RCC 7860 (cell line): ENCODE measurements around the gene GLB1L2.

ENCODE experiments used
- DNase-seq: peaks from one replicate; pipeline ENCODE4 v3.0.0-alpha.2; 2015; ENCODE audit warnings: low spot score
- FAIRE-seq: peaks from 2 replicates; lab custom pipeline; 2012; peaks lifted over from hg19 to GRCh38; lab: Jason Lieb, UNC

Gene GLB1L2

GRCh38 chr11:134346101-134346975 is 14.6 kb downstream of the GLB1L2 start:
- no peak for FAIRE-seq
- DNase-seq, result no peak

- DNase-seq, result no peak
- no peak for FAIRE-seq
Observed at GRCh38 chr11:134346976-134347350, 15.2 kb downstream of the GLB1L2 start.

DNA sequence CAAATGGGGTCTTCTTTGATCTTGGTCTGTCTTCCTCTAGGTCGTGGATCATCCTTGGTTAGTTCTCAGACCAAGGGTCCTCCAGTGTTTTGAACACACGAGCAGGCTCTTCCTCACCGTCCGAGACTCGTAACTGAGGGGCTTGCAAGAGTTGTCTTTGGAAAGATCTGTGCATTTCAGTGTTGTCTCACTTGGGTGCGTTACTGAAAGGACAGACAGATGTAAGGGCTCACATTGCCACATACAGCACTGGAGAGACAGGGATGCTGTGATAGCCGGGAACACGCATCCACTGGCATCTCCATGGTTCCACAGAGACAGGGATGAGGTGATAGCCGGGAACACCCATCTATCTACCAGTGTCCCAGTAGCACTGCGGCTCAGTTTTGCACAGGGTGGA is 15.7 kb downstream of the GLB1L2 start:
- DNase-seq (no peak), FAIRE-seq (no peak)

DNA sequence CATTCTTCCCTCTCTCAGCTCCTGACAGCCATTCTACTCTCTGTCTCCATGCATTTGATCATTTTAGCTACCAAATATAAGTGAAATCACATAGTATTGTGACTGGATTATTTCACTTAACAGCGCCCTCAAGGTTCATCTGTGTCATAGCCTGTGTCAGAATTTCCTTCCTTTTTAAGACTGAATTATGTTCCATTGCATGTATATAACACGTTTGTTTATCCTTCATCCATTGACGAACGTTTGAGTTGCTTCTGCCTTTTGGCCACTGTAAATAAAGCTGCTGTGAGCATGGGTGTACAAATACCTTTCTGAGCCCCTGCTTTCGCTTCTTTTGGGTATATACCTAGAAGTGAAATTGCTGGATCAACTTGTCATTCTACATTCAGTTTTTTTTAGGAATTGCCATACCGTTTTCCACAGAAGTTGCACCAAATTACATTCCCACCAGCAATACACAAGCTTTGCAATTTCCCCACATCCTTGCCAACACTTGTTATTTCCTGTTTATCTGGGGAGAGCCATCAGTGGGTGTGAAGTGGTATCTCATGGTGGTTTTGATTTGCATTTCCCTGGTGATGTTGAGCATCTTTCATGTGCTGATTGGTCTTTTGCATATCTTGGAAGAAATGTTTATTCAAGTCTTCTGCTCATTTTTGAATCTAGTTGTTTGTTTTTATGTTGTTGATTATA is 17.5 kb downstream of the GLB1L2 start:
- no peak for DNase-seq
- FAIRE-seq, result no peak

- DNase-seq, result no peak
- no peak for FAIRE-seq
Observed at GRCh38 chr11:134349802-134350355, 18.1 kb downstream of the GLB1L2 start.

- DNase-seq (no peak), FAIRE-seq (no peak)
Observed at GRCh38 chr11:134350381-134350780, 18.6 kb downstream of the GLB1L2 start.

- no peak for DNase-seq
- FAIRE-seq, result no peak
Observed at GRCh38 chr11:134352111-134352510, 20.3 kb downstream of the GLB1L2 start.

- FAIRE-seq, result no peak
- no peak for DNase-seq
Observed at GRCh38 chr11:134355136-134355535, 23.3 kb downstream of the GLB1L2 start.

DNA sequence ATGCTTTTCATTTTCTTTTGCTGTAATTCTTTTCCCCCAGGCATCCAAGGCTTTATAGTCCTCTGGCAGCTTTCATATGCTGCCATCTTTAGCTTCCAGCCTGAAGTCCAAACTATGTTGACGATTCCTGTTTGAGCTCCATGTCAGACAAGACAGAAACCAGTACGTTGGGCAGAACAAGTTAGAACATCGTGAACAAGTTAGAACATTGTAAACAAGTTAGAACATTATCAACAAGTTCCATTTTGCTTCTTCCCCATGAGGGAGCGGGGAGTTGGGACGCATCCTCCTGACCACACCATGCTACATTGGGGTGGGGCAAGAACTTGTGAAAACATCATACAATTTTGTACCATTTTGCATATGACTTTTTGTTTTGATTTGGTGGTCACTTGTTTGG is 23.9 kb downstream of the GLB1L2 start:
- DNase-seq (no peak), FAIRE-seq (no peak)

DNA sequence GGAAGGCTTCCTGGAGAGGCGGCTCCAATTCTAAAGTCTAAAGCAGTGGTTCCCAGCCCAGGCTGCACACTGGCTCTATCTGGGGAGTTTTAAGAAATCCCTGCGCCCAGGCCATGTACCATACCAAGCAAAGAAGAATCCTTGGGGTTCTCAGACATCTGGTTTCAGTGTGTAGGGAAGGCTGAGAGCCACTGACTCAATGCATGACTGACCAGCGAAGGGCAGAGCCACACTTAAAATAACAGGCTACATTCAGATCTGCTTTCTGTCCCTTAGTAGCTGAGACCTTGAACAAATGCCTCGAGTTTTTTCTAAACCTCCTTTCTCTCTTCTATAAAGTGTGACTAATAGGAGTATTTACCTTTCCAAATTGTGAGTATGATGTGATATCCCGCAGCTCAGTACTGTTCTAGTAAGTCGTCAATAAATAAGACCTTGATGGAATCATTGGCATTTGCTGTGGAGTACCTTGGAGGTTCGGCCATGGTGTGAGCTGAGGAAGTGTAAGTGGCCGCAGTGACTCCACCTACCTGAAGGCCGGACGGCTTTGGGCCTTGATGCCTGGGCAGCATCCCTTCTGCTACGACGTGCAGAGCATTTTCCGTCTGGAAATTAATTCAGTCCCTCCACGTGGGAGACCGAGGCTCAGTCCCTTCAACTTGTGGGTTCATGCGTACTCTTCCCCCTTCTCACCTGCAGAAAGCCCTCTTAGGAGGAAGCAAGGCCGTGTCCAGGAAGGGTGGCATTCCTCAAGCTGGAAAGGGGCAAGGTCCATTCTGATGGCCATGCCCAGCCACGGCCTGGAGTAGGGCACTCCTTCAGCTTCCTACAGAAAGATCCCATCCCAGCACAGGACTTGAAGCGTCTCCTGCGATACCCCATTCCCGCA is 25.1 kb downstream of the GLB1L2 start:
- DNase-seq (no peak), FAIRE-seq (no peak)

- DNase-seq, result no peak
- FAIRE-seq, result no peak
Observed at GRCh38 chr11:134357545-134357839, 25.7 kb downstream of the GLB1L2 start.

- DNase-seq (no peak), FAIRE-seq (no peak)
Observed at GRCh38 chr11:134358165-134358855, 26.5 kb downstream of the GLB1L2 start.

DNA sequence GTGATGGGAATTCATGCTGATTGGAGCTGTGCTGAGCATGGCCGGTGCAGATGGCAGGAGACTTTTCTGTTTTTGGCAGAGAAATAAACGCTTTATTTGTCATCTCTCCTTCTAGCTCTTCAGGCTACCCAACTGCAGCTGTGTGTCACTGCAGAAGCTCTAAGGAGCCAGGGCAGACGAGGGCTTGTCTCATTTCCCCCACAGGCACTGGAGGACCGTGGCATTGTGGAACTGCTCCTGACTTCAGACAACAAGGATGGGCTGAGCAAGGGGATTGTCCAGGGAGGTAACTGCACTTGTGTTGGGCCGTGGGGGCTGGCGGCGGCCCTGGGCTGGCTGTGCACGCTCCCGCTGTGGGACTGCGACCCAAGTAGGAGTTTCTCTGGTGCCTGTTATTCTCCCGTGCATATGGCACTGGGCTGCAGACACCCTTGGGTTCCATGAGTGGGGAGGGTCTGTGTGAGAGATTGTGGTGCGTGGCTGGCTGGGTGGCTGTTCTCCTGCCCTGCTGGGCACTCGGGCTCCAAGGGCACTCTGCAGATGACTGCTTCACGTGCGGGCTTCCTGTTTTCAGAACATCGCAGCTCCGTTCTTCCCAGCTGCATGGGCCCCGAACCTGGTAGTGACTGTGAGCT is 27.2 kb downstream of the GLB1L2 start:
- FAIRE-seq, result no peak
- DNase-seq, result no peak

DNA sequence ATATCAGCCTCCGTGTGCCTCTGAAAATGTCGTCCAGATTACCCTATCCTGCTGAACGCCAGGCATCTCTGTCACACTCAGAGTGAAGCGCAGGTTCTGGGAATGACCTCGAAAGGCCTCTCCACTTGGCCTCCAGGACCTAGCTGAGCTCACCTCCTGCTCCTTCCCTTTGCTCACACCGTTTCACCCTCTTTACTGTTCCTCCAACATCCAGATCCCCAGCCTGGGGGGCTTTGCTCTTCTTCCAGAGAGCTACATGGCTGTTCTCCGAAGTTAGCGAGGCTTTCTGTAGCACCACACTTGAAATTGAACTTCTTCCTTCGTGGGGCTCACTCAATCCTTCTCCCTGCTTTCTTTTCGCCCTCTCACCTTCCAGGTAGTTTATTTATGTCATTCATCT is 27.9 kb downstream of the GLB1L2 start:
- no peak for DNase-seq
- no peak for FAIRE-seq

DNA sequence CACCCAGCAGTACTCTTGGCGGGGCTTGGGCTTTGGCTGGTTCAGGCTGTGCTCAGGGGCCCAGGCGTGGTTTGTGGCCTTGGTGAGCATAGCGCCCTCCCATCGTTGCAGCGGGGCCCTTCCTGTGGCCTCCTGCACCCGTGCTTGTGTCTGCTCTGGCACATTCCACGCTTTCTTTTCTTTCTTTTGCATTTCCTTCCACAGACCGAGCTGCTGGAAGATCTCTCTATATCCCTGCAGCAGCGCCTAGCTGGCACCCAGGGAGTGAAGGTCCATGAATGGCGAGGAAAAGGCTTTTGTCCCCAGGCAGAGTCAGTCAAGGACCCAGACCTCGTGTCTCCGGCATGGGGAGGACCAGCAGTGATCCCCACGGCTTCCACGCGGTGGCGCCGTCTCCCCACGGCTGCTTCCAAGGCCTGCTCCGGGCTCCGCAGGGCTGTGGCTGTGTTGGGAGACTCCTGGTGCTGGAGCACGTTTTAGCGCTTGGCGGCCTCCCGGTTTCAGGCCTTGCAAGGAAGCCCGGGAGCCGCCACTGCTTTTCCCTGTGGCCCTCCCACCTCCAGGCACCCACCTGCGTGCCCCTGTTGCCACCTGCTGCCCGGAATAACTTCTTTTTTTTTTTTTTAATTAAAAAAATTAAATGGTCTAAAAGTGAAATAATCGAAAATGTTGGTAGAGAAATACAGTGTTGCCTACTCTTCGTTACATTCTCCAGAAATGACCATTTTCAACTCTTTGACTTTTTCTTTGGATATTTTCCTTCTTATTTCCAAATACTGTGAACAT is 28.5 kb downstream of the GLB1L2 start:
- DNase-seq, result peak; percentile 24
- no peak for FAIRE-seq

GRCh38 chr11:134361661-134362060 is 29.9 kb downstream of the GLB1L2 start:
- no peak for DNase-seq
- no peak for FAIRE-seq

- no peak for FAIRE-seq
- no peak for DNase-seq
Observed at GRCh38 chr11:134362192-134362901, 30.6 kb downstream of the GLB1L2 start.

GRCh38 chr11:134363161-134363560 is 31.4 kb downstream of the GLB1L2 start:
- FAIRE-seq, result no peak

GRCh38 chr11:134363592-134363991 is 31.8 kb downstream of the GLB1L2 start:
- DNase-seq (no peak), FAIRE-seq (no peak)

More at GRCh38 chr11:134363161-134363560, 31.4 kb downstream of the GLB1L2 start:
- no peak for DNase-seq
